Testis (tissue), 2 donors: ENCODE data around the gene CHTF18.

Experiments
- POLR2A ChIP-seq: fragments of 450-650 bp; IDR thresholded peaks from one replicate; pipeline ENCODE4 v1.6.1; 2017; ENCODE audit warnings: antibody characterized with exemption, mild to moderate bottlenecking, moderate library complexity
- TF ChIP-seq, protein P1 (sequence below), 3 experiments: fragments of 450-650 bp in 2 of 3; fragments of 200-600 bp in 1 of 3; sonication (generic) in 1 of 3; IDR thresholded peaks; one replicate each; pipeline ENCODE4 v1.5.1; 2016 to 2019; ENCODE audit warnings: antibody characterized with exemption in 3 of 3, mild to moderate bottlenecking in 2 of 3, moderate library complexity in 1 of 3

DNA sequence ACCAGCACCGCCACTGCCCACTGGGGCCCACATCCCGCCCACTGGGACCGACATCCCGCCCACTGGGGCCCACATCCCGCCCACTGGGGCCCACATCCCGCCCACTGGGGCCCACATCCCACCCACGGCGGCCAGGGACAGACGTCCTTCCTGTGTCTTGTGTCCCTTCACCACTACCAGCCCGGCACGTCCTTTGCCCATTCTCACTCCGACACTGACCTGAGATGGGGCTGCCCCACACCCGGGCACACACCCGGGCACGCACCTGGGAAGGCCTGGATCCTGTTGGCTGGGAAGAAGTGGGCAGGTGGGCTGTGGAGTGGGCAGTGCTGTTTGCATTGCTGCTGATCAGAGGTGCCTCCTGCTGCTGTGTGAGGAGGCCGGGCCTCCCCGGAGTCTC is 40.5 kb downstream of the CHTF18 start:
- TF ChIP-seq, protein P1, sequence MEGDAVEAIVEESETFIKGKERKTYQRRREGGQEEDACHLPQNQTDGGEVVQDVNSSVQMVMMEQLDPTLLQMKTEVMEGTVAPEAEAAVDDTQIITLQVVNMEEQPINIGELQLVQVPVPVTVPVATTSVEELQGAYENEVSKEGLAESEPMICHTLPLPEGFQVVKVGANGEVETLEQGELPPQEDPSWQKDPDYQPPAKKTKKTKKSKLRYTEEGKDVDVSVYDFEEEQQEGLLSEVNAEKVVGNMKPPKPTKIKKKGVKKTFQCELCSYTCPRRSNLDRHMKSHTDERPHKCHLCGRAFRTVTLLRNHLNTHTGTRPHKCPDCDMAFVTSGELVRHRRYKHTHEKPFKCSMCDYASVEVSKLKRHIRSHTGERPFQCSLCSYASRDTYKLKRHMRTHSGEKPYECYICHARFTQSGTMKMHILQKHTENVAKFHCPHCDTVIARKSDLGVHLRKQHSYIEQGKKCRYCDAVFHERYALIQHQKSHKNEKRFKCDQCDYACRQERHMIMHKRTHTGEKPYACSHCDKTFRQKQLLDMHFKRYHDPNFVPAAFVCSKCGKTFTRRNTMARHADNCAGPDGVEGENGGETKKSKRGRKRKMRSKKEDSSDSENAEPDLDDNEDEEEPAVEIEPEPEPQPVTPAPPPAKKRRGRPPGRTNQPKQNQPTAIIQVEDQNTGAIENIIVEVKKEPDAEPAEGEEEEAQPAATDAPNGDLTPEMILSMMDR (IDR thresholded peaks at IDR 0.05) = no peak
- no peak for TF ChIP-seq POLR2A
